Esophagus muscularis mucosa (tissue), 4 donors: ENCODE results near the gene LHFPL6.

Experiments used
- CTCF ChIP-seq, 3 experiments: fragments of 200-600 bp in 2 of 3; fragments of 450-650 bp in 1 of 3; sonication (generic) in 2 of 3; IDR thresholded peaks; one replicate each; pipeline ENCODE4 v1.5.1; 2017 to 2019; ENCODE audit warnings: antibody characterized with exemption in 3 of 3, mild to moderate bottlenecking in 2 of 3, moderate library complexity in 1 of 3
- EP300 ChIP-seq: sonication (generic); formaldehyde crosslinking; IDR thresholded peaks from one replicate; pipeline ENCODE4 v1.6.1; 2017; ENCODE audit warnings: antibody characterized with exemption
- POLR2A ChIP-seq: fragments of 450-650 bp; IDR thresholded peaks from one replicate; pipeline ENCODE4 v1.6.1; 2017; ENCODE audit warnings: antibody characterized with exemption, moderate library complexity, mild to moderate bottlenecking, low read depth
- POLR2AphosphoS5 ChIP-seq, 2 donors: sonication (generic); formaldehyde crosslinking; IDR thresholded peaks; one replicate each; pipeline ENCODE4 v1.6.1; 2017; ENCODE audit warnings: antibody characterized with exemption in 2 of 2

- TF ChIP-seq CTCF (IDR thresholded peaks at IDR 0.05) (no peak), EP300 (no peak), POLR2AphosphoS5 (IDR thresholded peaks at IDR 0.05) (no peak), POLR2A (no peak)
Measured at GRCh38 chr13:39298951-39299350, 304.0 kb downstream of the LHFPL6 start.
